ENCODE data around the gene CEP95. TPM values are rescaled to one million over a fixed set of nuclear protein-coding genes. Genes with fewer than 3 reads are reported as not detected.
"Not testable (repeated sequence)": the region's sequence is repeated elsewhere in the genome, so short reads cannot be mapped to it uniquely, and the experiment has no call there.

Gene CEP95
- total and polyA plus RNA-seq, 8 donors = 15.7 to 115 (median 53.6) TPM

- whole genome bisulfite sequencing, 5 donors = 77 to 82% (median 79%) methylated on average over 6 of the region's 6 CpGs
- Histone ChIP-seq H3K27me3 (no peaks in the 10 kb centered on the region), H3K9me3 (no peaks in the 10 kb centered on the region), H3K36me3 (peaks cover 6 to 55% (median 53%) of the 10 kb centered on the region in 4 donors), H3K4me1 (peaks cover 21 to 36% (median 28%) of the 10 kb centered on the region in 4 donors), H3K27ac (no peak overlapping the region), H3K4me3 (no peak overlapping the region)
- no peak for DNase-seq
- intact Hi-C loops (cut with DNase I; ENCODE audit: low total_unique reads) = no loop called here
- TF ChIP-seq POLR2A (IDR thresholded peaks at IDR 0.05) (no peak), CTCF (IDR thresholded peaks at IDR 0.05) (peak in 4 of 7 experiments; percentile 16 to 73 (median 48))
These were observed 14.2 kb upstream of the CEP95 start for GRCh38 chr17:64492481-64493109.

- Histone ChIP-seq H3K36me3 (peaks cover 19 to 57% (median 53%) of the 10 kb centered on the region in 4 donors), H3K27me3 (no peaks in the 10 kb centered on the region), H3K9me3 (no peaks in the 10 kb centered on the region), H3K27ac (no peak overlapping the region), H3K4me3 (no peak overlapping the region), H3K4me1 (peaks cover 29 to 51% (median 42%) of the 10 kb centered on the region in 4 donors)
- TF ChIP-seq POLR2AphosphoS5 (IDR thresholded peaks at IDR 0.05) (no peak), CTCF (IDR thresholded peaks at IDR 0.05) (no peak), POLR2A (IDR thresholded peaks at IDR 0.05) (no peak), EP300 (IDR thresholded peaks at IDR 0.05) (no peak)
- DNase-seq = no peak
- intact Hi-C loops (cut with DNase I; ENCODE audit: low total_unique reads) = no loop called here
- 93 to 100% (median 97%) methylated on average over 2 of the region's 2 CpGs for WGBS, 5 donors
These were observed 12.7 kb upstream of the CEP95 start for GRCh38 chr17:64494121-64494520.

- intact Hi-C loops (cut with DNase I; ENCODE audit: low total_unique reads); DNase-seq; H3K27ac ChIP-seq; H3K9me3 ChIP-seq; H3K27me3 ChIP-seq: not testable (repeated sequence)
- peak overlapping the region in 2 of 4 donors; percentile 78 to 90 for H3K4me3 ChIP-seq
- WGBS, 5 donors = 86 to 95% (median 90%) methylated on average over 5 of the region's 5 CpGs
- peaks cover 27 to 57% (median 53%) of the 10 kb centered on the region in 4 donors for H3K36me3 ChIP-seq
- peaks cover 34 to 63% (median 48%) of the 10 kb centered on the region in 4 donors for H3K4me1 ChIP-seq
These were observed 11.5 kb upstream of the CEP95 start for GRCh38 chr17:64495300-64495699.

- TF ChIP-seq EP300 (IDR thresholded peaks at IDR 0.05) = no peak
- TF ChIP-seq POLR2A (IDR thresholded peaks at IDR 0.05) = no peak
- no peak for TF ChIP-seq CTCF (IDR thresholded peaks at IDR 0.05)
- TF ChIP-seq POLR2AphosphoS5 (IDR thresholded peaks at IDR 0.05) = no peak
- Histone ChIP-seq H3K27ac (peak overlapping the region; percentile 36 to 89 (median 86)), H3K4me3 (peak overlapping the region; percentile 74 to 90 (median 79)), H3K36me3 (peaks cover 36 to 57% (median 53%) of the 10 kb centered on the region in 4 donors), H3K4me1 (peaks cover 35 to 74% (median 54%) of the 10 kb centered on the region in 4 donors), H3K27me3 (no peaks in the 10 kb centered on the region), H3K9me3 (no peaks in the 10 kb centered on the region)
- WGBS, 5 donors = 0 to 1% (median 1%) methylated on average over 20 of the region's 20 CpGs
- peak in 1 of 2 donors; percentile 17 for DNase-seq
- intact Hi-C loops (cut with DNase I; ENCODE audit: low total_unique reads) = no loop called here
These were observed 10.4 kb upstream of the CEP95 start for GRCh38 chr17:64496348-64496785.

All from stomach (tissue), 9 donors.